Naive thymus-derived CD8-positive, alpha-beta T cell (primary cell): Measurements from ENCODE around the gene LIPJ. TPM values are rescaled to one million over a fixed set of nuclear protein-coding genes. Genes with fewer than 3 reads are reported as not detected.
A peak's percentile ranks its signal among the peaks of the same experiment; 100 is the strongest.

ENCODE experiments used
- ATAC-seq, 2 donors: fragments of 150-1000 bp; cut with Tn5 transposase in 1 of 2; sonication (Bioruptor Pico), chemical (Tn5 transposase) in 1 of 2; 1 replicate in 1 of 2; 2 replicates in 1 of 2; pipeline ENCODE4 v1.10.0; 2021; ENCODE audit warnings: mild to moderate bottlenecking in 2 of 2, moderate library complexity in 2 of 2
- POLR2A ChIA-PET: fragments of 350-600 bp; sonication (Branson Sonifier 250); formaldehyde crosslinking; loops from one replicate; lab custom pipeline; 2021; ENCODE audit warnings: antibody characterized with exemption; lab: Charles Lee
- DNase-seq, 10 donors: peaks; one replicate each; pipeline versions ENCODE4 v3.0.0 to v3.0.0-alpha.2; 2020 to 2022
- H3K27ac Mint-ChIP-seq, 10 donors: one replicate each; pipeline ENCODE4 v1.8.0; 2020 to 2022; ENCODE audit warnings: mild to moderate bottlenecking in 10 of 10, mixed read lengths in 10 of 10, moderate library complexity in 4 of 10, inconsistent platforms in 1 of 10
- H3K27me3 Mint-ChIP-seq, 5 donors: one replicate each; pipeline ENCODE4 v1.8.0; 2021 to 2022; ENCODE audit warnings: mixed read lengths in 5 of 5
- H3K36me3 Mint-ChIP-seq, 3 donors: one replicate each; pipeline ENCODE4 v1.8.0; 2020 to 2022; ENCODE audit warnings: mixed read lengths in 3 of 3, mild to moderate bottlenecking in 2 of 3, inconsistent platforms in 1 of 3
- H3K4me1 Mint-ChIP-seq, 4 donors: one replicate each; pipeline ENCODE4 v1.8.0; 2021 to 2022; ENCODE audit warnings: mixed read lengths in 4 of 4
- H3K4me3 Mint-ChIP-seq, 10 donors: one replicate each; pipeline ENCODE4 v1.8.0; 2020 to 2022; ENCODE audit warnings: mild to moderate bottlenecking in 10 of 10, mixed read lengths in 10 of 10, moderate library complexity in 6 of 10, inconsistent platforms in 1 of 10
- H3K9me3 Mint-ChIP-seq, 9 donors: one replicate each; pipeline ENCODE4 v1.8.0; 2020 to 2022; ENCODE audit warnings: mixed read lengths in 9 of 9, mild to moderate bottlenecking in 3 of 9, inconsistent platforms in 1 of 9, moderate library complexity in 1 of 9
- polyA plus RNA-seq, 3 donors: library from polyadenylated mRNA; unstranded; fragments of 300-500 nt; fragmentation: Illumina TruSeq; gene quantifications; one replicate each; pipeline ENCODE4 v1.2.3, GENCODE V29; 2021
- total RNA-seq, 8 experiments: library from RNA in 2 of 8; stranded (reverse) in 2 of 8; gene quantifications; one replicate each; pipeline ENCODE4 v1.2.3 and lab custom pipeline; 2021 to 2026

Gene LIPJ, protein sequence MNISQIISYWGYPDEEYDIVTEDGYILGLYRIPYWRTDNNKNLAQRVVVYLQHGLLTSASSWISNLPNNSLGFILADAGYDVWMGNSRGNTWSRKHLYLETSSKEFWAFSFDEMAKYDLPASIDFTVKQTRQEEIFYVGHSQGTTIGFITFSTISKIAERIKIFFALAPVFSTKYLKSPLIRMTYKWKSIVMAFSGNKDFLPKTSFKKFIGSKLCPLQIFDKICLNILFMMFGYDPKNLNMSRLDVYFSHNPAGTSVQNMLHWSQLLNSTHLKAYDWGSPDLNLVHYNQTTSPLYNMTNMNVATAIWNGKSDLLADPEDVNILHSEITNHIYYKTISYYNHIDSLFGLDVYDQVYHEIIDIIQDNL
- total RNA-seq (under 1 TPM; 0.18 to 0.22 TPM), polyA plus RNA-seq (not detected), total RNA-seq (lab: John Stamatoyannopoulos, UW) (0 to 0.43 (median 0.04) reads per million in 6 experiments)

DNA sequence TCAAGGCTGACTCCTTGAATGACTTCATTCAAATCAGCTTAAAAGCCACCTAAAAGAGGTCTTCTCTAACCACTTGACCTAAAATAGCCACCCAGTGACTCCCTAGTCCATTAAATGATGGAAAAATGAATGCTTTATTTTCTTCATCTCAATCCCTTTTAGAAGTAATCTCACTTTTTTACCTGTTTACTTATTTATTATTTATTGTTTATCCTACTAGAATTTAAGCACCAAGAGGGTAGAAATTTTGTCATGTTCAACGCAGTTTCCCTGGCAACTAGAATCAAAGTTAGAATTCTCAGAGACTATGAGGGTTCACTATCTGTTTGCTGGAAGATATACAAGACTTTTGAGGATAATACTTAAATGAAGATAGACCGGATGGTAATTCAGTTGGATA is at the start of gene LIPJ:
LIPJ (plus strand) TSS at position 301 of the 400 bp plus-strand sequence. CDS start 3,926 bp downstream, outside the sequence.
- Mint-ChIP-seq H3K4me3 (no peak within 1 kb of the TSS), H3K4me1 (peaks cover 6 to 14% (median 11%) of the 10 kb centered on the region in 4 donors), H3K27me3 (peaks cover 0 to 2% (median 0%) of the 10 kb centered on the region in 5 donors), H3K27ac (no peak within 1 kb of the TSS), H3K9me3 (peaks cover 0 to 21% (median 8%) of the 10 kb centered on the region in 9 donors), H3K36me3 (peaks cover 0 to 10% (median 7%) of the 10 kb centered on the region in 3 donors)
- DNase-seq (no peak), ATAC-seq (no peak)
- POLR2A ChIA-PET: no interaction called here

DNA sequence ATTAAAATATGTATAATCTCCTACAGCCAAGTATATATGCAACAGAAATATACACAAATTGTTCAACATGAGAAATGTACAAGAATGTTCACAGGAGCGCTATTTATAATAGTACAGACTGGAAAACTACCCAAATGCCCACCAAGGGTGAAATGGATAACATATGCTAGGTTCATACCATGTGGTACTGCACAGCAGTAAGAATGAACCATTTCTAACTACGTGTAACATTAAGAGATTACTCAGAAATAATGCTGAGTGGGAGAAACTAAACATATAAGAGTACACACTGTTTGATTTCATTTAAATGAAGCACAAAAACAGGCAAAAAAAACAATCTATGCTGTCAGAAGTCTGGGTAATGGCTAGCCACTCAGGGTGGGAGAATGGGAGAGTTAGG is 49.2 kb upstream of the LIPJ start:
- DNase-seq: no peak
- POLR2A ChIA-PET: no interaction called here
- Mint-ChIP-seq H3K36me3 (peaks cover 0 to 5% (median 0%) of the 10 kb centered on the region in 3 donors), H3K27me3 (peaks cover 0 to 3% (median 0%) of the 10 kb centered on the region in 5 donors), H3K4me1 (peaks cover 0 to 3% (median 1%) of the 10 kb centered on the region in 4 donors), H3K9me3 (no peaks in the 10 kb centered on the region), H3K27ac (no peak overlapping the region), H3K4me3 (no peak overlapping the region)
- ATAC-seq: no peak

DNA sequence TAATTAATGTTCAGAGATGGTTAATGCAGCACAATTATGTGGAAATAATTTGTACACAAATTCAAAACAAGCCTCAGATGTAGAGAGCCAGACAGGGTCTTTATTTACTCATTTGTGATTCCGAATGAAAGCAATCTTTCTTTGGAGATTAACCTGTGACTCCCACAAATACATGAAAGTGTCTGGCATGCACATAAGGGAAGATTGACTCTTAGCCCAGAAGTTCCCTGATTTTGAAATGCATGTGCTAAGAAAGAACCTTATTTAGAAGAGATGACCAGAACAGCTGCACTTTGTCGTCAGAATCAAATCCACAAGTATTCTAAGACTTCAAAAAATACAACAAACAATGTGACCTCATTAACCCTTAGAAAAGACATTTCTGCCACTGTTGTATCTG is 48.5 kb upstream of the LIPJ start:
- Mint-ChIP-seq H3K4me1 (peaks cover 0 to 3% (median 1%) of the 10 kb centered on the region in 4 donors), H3K27me3 (peaks cover 0 to 3% (median 0%) of the 10 kb centered on the region in 5 donors), H3K4me3 (no peak overlapping the region), H3K27ac (no peak overlapping the region), H3K36me3 (peaks cover 0 to 5% (median 0%) of the 10 kb centered on the region in 3 donors), H3K9me3 (no peaks in the 10 kb centered on the region)
- no peak for ATAC-seq
- no peak for DNase-seq
- POLR2A ChIA-PET: no interaction called here

DNA sequence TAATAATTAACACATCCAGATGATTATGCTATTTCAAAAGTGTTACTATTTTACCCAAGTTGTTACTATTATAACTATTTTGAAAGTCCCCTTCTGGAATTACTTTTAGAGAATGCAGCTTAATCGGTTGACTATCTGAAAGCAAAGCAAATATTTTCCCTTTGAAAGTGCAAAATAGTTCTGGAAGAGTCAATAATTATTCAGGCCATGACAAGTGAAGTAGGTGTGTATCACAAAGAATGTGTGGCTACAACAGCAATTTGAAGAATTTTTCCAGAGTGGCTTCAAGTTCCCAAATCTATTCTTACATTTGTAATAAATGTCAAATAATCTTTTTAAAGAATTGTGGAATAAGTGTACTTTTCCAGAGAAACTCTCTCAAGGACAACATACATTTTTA is 46.2 kb upstream of the LIPJ start:
- H3K36me3 Mint-ChIP-seq: peaks cover 0 to 5% (median 0%) of the 10 kb centered on the region in 3 donors
- H3K9me3 Mint-ChIP-seq: no peaks in the 10 kb centered on the region
- H3K4me1 Mint-ChIP-seq: peaks cover 0 to 3% (median 1%) of the 10 kb centered on the region in 4 donors
- ATAC-seq (no peak), DNase-seq (no peak)
- H3K27me3 Mint-ChIP-seq: peaks cover 0 to 3% (median 0%) of the 10 kb centered on the region in 5 donors
- no peak overlapping the region for H3K4me3 Mint-ChIP-seq
- POLR2A ChIA-PET: no interaction called here
- H3K27ac Mint-ChIP-seq: no peak overlapping the region

DNA sequence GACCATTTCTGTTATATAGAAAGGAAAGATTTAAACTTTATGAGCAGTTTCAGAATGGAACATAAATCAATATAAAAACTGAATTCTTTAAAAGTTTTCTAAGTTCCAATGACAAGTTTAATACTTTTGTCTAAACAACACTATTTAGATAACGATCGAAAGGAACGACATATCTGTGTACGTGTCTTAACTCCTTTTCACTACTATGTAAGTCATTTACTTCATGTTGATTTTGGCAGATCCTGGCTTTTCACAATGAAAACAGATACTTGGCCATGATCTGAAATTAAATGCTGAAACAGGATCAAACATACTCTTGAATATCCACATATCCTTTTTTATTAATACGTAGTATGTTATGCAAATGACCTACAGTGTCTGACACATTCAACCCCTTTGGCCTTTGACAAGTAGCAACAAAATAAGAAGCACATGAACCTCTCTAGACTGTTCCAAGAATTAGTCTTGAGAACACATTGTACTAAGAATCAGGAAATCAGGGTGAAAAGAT is 45.4 kb upstream of the LIPJ start:
- no peaks in the 10 kb centered on the region for H3K9me3 Mint-ChIP-seq
- POLR2A ChIA-PET: no interaction called here
- no peak for DNase-seq
- no peak overlapping the region for H3K27ac Mint-ChIP-seq
- no peak for ATAC-seq
- peaks cover 0 to 5% (median 0%) of the 10 kb centered on the region in 3 donors for H3K36me3 Mint-ChIP-seq
- no peak overlapping the region for H3K4me3 Mint-ChIP-seq
- peaks cover 0 to 3% (median 1%) of the 10 kb centered on the region in 4 donors for H3K4me1 Mint-ChIP-seq
- H3K27me3 Mint-ChIP-seq: peaks cover 0 to 3% (median 0%) of the 10 kb centered on the region in 5 donors

DNA sequence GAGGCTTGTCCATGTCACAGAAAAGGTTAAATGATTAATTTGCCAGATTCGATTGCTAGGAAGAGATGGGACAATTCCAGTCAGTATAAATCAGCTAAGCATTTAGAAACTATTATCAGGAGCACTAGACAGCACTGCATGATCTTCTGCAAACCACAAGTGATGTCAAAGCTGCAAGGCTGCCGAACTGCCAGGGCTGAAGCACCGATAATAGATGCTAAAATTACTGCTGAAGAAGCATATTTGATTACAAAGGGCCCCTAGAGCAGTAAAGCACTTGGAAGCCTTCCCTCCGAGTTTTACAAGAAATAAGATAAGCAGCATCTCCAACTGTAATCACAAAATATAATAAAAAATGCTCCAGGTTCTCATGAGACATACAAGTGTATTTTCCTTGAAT is 44.0 kb upstream of the LIPJ start:
- H3K4me1 Mint-ChIP-seq: peaks cover 0 to 3% (median 1%) of the 10 kb centered on the region in 4 donors
- POLR2A ChIA-PET: no interaction called here
- H3K9me3 Mint-ChIP-seq: no peaks in the 10 kb centered on the region
- ATAC-seq (no peak), DNase-seq (no peak)
- no peak overlapping the region for H3K27ac Mint-ChIP-seq
- H3K36me3 Mint-ChIP-seq: peaks cover 0 to 5% (median 0%) of the 10 kb centered on the region in 3 donors
- H3K27me3 Mint-ChIP-seq: peaks cover 0 to 3% (median 0%) of the 10 kb centered on the region in 5 donors
- no peak overlapping the region for H3K4me3 Mint-ChIP-seq

DNA sequence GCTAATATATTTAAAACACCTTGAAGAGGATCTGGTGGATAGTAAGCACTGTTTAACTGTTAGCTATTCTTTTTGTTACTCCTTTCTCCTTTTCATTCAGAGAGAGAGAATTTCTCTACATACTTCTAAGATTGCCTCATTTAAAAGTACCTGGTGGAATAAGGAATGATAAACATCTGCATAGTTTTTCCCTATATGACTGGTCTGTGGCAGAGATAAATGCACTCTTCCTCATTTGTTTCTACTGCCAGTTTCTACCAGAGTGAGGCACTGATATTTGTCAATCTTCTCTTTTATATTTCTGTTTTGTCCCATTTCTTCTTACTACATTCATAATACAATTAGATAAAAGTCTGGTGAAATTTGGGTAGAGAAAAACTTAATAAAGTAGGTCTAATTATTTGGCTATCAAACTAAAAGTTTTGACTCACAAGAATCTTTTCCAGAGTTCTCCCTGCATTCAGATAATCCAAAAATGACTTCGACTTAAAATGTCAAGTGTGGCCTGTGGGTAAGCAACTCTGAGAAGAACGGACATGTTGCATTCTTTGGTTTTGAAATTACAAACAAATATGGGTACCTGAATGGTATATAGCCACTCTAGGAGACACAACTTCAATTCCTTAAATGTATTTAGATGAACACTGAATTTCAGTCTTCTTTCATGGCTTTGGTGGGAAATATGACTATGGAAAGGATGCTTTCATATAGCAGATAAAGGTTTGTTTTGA is 42.3 kb upstream of the LIPJ start:
- DNase-seq (no peak), ATAC-seq (no peak)
- Mint-ChIP-seq H3K27ac (no peak overlapping the region), H3K27me3 (peaks cover 0 to 3% (median 0%) of the 10 kb centered on the region in 5 donors), H3K36me3 (peaks cover 0 to 5% (median 0%) of the 10 kb centered on the region in 3 donors), H3K4me3 (no peak overlapping the region), H3K4me1 (peaks cover 0 to 3% (median 1%) of the 10 kb centered on the region in 4 donors), H3K9me3 (no peaks in the 10 kb centered on the region)
- POLR2A ChIA-PET: no interaction called here

DNA sequence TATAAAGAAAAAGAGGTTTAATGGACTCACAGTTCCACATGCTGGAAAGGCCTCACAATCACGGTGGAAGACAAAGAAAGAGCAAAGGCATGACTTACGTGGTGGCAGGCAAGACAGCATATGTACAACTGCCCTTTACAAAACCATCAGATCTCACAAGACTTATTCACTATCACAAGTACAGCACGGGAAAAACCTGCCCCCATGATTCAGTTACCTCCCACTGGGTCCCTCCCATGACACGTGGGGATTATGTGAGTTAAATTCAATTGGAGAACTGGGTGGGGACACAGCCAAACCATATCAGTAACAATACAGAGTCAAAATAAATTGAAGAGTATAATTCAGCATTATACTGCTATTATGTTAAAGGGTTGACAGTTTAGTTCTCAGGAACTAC is 41.2 kb upstream of the LIPJ start:
- DNase-seq (no peak), ATAC-seq (no peak)
- Mint-ChIP-seq H3K9me3 (no peaks in the 10 kb centered on the region), H3K4me1 (peaks cover 0 to 3% (median 1%) of the 10 kb centered on the region in 4 donors), H3K36me3 (peaks cover 0 to 5% (median 0%) of the 10 kb centered on the region in 3 donors), H3K4me3 (no peak overlapping the region), H3K27ac (no peak overlapping the region), H3K27me3 (peaks cover 0 to 3% (median 0%) of the 10 kb centered on the region in 5 donors)
- POLR2A ChIA-PET: no interaction called here

DNA sequence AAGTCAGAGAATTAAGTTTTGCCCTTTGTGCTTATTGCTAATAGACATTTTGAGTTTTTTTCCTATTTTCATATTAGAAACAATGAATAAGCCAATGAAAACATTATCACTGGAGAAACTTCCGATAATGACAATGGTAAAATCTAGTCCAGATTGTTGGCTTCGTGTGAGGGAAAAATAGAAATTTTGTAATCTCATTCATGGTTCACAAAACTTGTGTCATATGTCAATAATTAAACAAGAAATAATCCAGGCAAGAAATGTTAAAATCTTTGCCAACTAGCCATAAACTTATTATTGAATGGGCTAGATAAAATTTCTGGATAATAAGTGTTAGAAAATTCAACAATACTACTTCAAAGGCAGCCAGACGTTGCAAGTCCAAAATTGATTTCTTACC is 40.1 kb upstream of the LIPJ start:
- Mint-ChIP-seq H3K4me3 (no peak overlapping the region), H3K4me1 (peaks cover 0 to 3% (median 1%) of the 10 kb centered on the region in 4 donors), H3K36me3 (peaks cover 0 to 5% (median 0%) of the 10 kb centered on the region in 3 donors), H3K9me3 (no peaks in the 10 kb centered on the region), H3K27me3 (peaks cover 0 to 3% (median 0%) of the 10 kb centered on the region in 5 donors), H3K27ac (no peak overlapping the region)
- DNase-seq: no peak
- no peak for ATAC-seq
- POLR2A ChIA-PET: no interaction called here

DNA sequence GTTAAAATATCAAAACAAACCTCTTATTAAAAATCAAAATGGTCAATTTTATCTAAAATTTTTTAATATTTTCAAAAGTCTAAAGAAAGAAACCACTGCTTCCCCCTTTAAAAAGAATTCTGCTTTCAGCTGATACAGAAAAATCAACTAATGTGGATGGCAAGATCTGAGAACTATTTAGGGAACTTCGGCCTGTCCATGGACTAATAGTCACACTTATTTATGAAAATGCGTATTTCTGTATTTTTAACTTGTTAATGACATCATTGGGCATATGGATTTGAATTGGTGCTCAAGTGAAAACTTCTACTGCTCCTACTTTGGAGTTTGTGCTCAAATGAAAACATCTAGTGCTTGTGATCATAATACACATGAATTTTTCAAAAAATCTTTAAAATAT is 35.3 kb upstream of the LIPJ start:
- Mint-ChIP-seq H3K9me3 (no peaks in the 10 kb centered on the region), H3K4me3 (no peak overlapping the region), H3K4me1 (no peaks in the 10 kb centered on the region), H3K36me3 (no peaks in the 10 kb centered on the region), H3K27ac (no peak overlapping the region), H3K27me3 (no peaks in the 10 kb centered on the region)
- POLR2A ChIA-PET: no interaction called here
- ATAC-seq: no peak
- no peak for DNase-seq

DNA sequence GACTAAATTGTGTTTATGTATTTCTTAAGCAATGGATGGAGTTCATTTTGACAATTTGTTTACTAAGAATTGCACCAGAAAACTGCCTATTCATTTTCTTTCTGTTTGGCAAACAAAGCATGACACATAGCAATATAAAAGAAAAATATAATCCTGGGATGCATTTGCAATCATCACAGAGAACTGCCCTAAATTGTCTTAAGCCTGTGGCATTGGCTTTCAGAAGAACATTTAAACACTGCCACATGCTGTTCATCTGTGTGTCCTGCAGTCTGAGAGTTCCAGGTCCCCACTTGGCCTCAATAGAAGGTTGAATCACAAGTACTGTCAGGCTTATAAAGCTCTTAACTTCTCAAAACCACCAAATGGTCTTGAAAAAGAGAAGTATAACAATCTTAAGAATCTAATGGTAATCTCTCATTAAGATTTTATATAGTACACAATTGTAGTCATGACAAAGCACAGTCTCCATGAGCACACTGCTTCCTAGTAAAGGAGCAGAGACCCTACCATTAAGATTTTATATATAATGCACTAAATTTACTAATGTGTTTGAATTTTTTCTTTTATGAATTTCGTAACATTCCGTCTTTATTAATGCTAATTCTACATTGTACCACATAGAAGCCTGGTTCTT is 33.3 kb upstream of the LIPJ start:
- H3K27me3 Mint-ChIP-seq: no peaks in the 10 kb centered on the region
- DNase-seq (peak; percentile 5 to 65 (median 35)), ATAC-seq (peak; percentile 80)
- no peaks in the 10 kb centered on the region for H3K9me3 Mint-ChIP-seq
- H3K4me3 Mint-ChIP-seq: no peak overlapping the region
- H3K27ac Mint-ChIP-seq: no peak overlapping the region
- POLR2A ChIA-PET: interaction anchor here (1.3 kb wide), 1 partner anchor 692 kb away, joined by 3 read pairs; no protein-coding TSS in a partner anchor
- no peaks in the 10 kb centered on the region for H3K4me1 Mint-ChIP-seq
- H3K36me3 Mint-ChIP-seq: no peaks in the 10 kb centered on the region

DNA sequence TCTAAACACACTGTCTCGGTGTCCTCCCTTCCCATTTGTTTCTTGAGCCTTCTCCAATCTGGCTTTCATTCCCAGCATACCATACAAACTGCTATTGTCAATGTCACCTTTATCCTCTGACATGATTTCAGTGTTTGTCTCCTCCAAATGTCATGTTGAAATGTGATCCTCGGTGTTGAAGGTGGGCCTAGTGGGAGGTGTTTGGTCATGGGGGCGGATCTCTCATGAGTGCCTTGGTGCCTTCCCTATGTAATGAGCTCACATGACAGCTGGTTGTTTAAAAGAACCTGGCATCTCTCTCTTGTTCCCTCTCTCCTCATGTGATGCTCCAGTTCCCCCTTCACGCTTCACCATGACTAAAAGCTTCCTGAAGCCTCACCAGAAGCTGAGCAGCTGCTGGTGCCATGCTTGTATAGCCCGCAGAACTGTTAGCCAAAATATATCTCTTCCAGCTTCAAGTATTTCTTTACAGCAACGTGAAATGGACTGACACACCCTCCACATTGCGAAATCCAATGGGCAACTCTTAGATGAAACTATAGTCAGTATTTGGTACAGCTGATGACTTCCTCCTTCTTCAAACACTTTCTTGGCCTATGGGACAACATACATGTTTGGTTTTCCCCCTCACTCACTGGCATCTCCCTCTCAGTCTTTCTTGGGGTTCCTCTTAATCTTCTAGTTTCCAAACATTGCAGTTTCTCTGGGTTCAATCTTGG is 31.2 kb upstream of the LIPJ start:
- Mint-ChIP-seq H3K9me3 (no peaks in the 10 kb centered on the region), H3K4me3 (no peak overlapping the region), H3K4me1 (peaks cover 0 to 2% (median 0%) of the 10 kb centered on the region in 4 donors), H3K36me3 (no peaks in the 10 kb centered on the region), H3K27me3 (no peaks in the 10 kb centered on the region), H3K27ac (no peak overlapping the region)
- POLR2A ChIA-PET: no interaction called here
- no peak for ATAC-seq
- DNase-seq: no peak
